Mucosa of descending colon (tissue), 3 donors: ENCODE results near the gene HOXD10. TPM values are rescaled to one million over a fixed set of nuclear protein-coding genes. Genes with fewer than 3 reads are reported as not detected.

ENCODE experiments used
- ATAC-seq: fragments of 200-7000 bp; cut with Tn5 transposase; one replicate; pipeline ENCODE4 v1.9.1; 2020; ENCODE audit warnings: mild to moderate bottlenecking, moderate library complexity
- DNase-seq, 3 donors: peaks; one replicate each; pipeline ENCODE4 v3.0.0-alpha.2; 2020
- H3K36me3 ChIP-seq: fragments of 200-600 bp; one replicate; pipeline ENCODE4 v1.8.0; 2021; ENCODE audit warnings: low read depth, mild to moderate bottlenecking
- H3K4me1 ChIP-seq: fragments of 200-600 bp; one replicate; pipeline ENCODE4 v1.8.0; 2021; ENCODE audit warnings: low read depth, mild to moderate bottlenecking
- H3K4me3 ChIP-seq: fragments of 200-600 bp; one replicate; pipeline ENCODE4 v1.8.0; 2021; ENCODE audit warnings: mild to moderate bottlenecking
- H3K9me3 ChIP-seq: fragments of 200-600 bp; one replicate; pipeline ENCODE4 v1.8.0; 2021; ENCODE audit warnings: mild to moderate bottlenecking
- CTCF ChIP-seq: fragments of 200-600 bp; IDR thresholded peaks from one replicate; pipeline ENCODE4 v1.8.0; 2022; ENCODE audit warnings: antibody characterized with exemption, mild to moderate bottlenecking
- intact Hi-C, 2 donors: fragments of 100-400 bp; cut with DNase I in 1 of 2; cut with micrococcal nuclease in 1 of 2; formaldehyde crosslinking; loops; one replicate each; pipeline versions ENCODE4 v1.11.0 to v1.11.1; 2022; cut with DNase I, micrococcal nuclease
- total RNA-seq, 3 donors: library from RNA; stranded (reverse); fragmentation: NEBNext Ultra II Directional in 2 of 3; extraction: Animal tissue kit (Norgen Biotek cat#: 25700) in 2 of 3; gene quantifications; one replicate each; pipeline versions ENCODE4 v1.2.1 to v1.2.4, GENCODE V29; 2021 to 2023
- donor health status: DM: no; HTN: no; CAD: no; lungs with moderate emphysema.
- donor health status: DM: no; HTN: no; CAD: no.
- donor health status: DM: no; HTN: yes; CAD: no.

HOXD10 gene
- total RNA-seq, 3 donors from 2014 or later, result 1.8 to 4.1 (median 3.0) TPM

- TF ChIP-seq CTCF, result no peak
- Histone ChIP-seq H3K36me3 (no peaks in the 10 kb centered on the region), H3K9me3 (no peaks in the 10 kb centered on the region), H3K4me1 (peaks cover 22% of the 10 kb centered on the region), H3K4me3 (no peak within 1 kb of the TSS)
- ATAC-seq (no peak), DNase-seq (peak in 1 of 3 donors; percentile 23)
- intact Hi-C loops, result loop anchor here in 1 of 2 donors (5.0 kb wide), 1 partner anchor 408 kb away; no protein-coding TSS in a partner anchor
Measured at GRCh38 chr2:176099728-176100546, 16.6 kb upstream of the HOXD10 start, which contains the start of gene HOXD12. HOXD12 (plus strand) TSS chr2:176099795; CDS start chr2:176099802, 7 bp downstream.

- TF ChIP-seq CTCF, result no peak
- intact Hi-C loops, result no loop called here
- no peak for ATAC-seq
- H3K4me1 ChIP-seq, result peaks cover 22% of the 10 kb centered on the region
- peak in 1 of 3 donors; percentile 10 for DNase-seq
- H3K4me3 ChIP-seq, result no peak overlapping the region
- H3K36me3 ChIP-seq, result no peaks in the 10 kb centered on the region
- no peaks in the 10 kb centered on the region for H3K9me3 ChIP-seq
Measured at GRCh38 chr2:176100547-176101140, 15.9 kb upstream of the HOXD10 start.

- Histone ChIP-seq H3K9me3 (no peaks in the 10 kb centered on the region), H3K36me3 (no peaks in the 10 kb centered on the region), H3K4me1 (peaks cover 22% of the 10 kb centered on the region), H3K4me3 (no peak overlapping the region)
- no peak for ATAC-seq
- intact Hi-C loops, result no loop called here
- TF ChIP-seq CTCF, result no peak
- no peak for DNase-seq
Measured at GRCh38 chr2:176101216-176101830, 15.3 kb upstream of the HOXD10 start.

DNA sequence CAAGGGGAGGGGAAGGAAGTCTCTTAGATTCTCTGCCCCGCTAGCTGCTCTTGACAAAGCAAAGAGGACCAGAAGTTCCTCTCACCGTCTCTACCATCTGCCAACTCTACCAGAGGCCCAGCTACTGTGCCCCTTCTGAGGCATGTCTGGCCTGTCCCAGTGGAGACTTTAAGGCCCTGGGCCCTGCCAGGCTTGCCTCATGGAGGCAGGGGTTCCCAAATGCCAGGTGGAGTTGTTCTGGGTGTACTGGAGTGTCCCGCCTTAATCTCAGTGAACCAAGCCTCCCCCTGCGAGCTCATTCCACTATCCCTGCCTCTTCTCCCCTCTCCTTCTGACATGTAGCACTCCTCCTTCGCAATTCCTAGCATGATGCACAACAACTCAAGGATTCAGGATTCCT is 14.7 kb upstream of the HOXD10 start:
- H3K36me3 ChIP-seq, result no peaks in the 10 kb centered on the region
- H3K9me3 ChIP-seq, result no peaks in the 10 kb centered on the region
- ATAC-seq (no peak), DNase-seq (no peak)
- no peak overlapping the region for H3K4me3 ChIP-seq
- peaks cover 22% of the 10 kb centered on the region for H3K4me1 ChIP-seq
- intact Hi-C loops, result no loop called here
- no peak for TF ChIP-seq CTCF

- ATAC-seq (no peak), DNase-seq (no peak)
- Histone ChIP-seq H3K9me3 (no peaks in the 10 kb centered on the region), H3K36me3 (no peaks in the 10 kb centered on the region), H3K4me3 (no peak overlapping the region), H3K4me1 (peaks cover 20% of the 10 kb centered on the region)
- TF ChIP-seq CTCF, result no peak
- intact Hi-C loops, result no loop called here
Measured at GRCh38 chr2:176102309-176102866, 14.2 kb upstream of the HOXD10 start.
